GM18870 (cell line): ENCODE results near the gene NEU3.
"Not testable (repeated sequence)": the region's sequence is repeated elsewhere in the genome, so short reads cannot be mapped to it uniquely, and the experiment has no call there.

Source experiments
- ATAC-seq: cut with Tn5 transposase; IDR thresholded peaks from one replicate; pipeline ENCODE4 v1.9.1; 2021; ENCODE audit warnings: moderate library complexity; ENCODE audit not compliant: unreplicated experiment

The NEU3 gene

DNA sequence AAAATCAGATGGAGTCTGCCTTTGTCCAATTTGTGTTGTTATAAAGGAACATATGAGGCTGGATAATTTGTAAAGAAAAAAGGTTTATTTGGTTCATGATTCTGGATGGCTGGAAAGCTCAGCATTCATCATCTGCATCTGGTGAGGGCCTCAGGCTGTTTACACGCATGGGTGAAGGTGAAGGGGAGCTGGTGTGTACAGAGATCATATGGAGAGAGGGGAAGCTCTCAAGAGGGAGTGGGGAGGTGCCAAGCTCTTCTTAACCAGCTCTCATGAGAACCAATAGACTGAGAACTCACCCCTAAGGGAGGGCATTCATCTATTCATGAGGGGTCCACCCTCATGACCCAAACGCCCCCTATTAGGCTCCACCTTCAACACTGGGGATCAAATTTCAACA lies 40.0 kb downstream of the NEU3 start:
- ATAC-seq = no peak

GRCh38 chr11:75029836-75030631 lies 41.3 kb downstream of the NEU3 start:
- no peak for ATAC-seq

- ATAC-seq = no peak
These were observed 42.6 kb downstream of the NEU3 start for GRCh38 chr11:75031224-75031753.

DNA sequence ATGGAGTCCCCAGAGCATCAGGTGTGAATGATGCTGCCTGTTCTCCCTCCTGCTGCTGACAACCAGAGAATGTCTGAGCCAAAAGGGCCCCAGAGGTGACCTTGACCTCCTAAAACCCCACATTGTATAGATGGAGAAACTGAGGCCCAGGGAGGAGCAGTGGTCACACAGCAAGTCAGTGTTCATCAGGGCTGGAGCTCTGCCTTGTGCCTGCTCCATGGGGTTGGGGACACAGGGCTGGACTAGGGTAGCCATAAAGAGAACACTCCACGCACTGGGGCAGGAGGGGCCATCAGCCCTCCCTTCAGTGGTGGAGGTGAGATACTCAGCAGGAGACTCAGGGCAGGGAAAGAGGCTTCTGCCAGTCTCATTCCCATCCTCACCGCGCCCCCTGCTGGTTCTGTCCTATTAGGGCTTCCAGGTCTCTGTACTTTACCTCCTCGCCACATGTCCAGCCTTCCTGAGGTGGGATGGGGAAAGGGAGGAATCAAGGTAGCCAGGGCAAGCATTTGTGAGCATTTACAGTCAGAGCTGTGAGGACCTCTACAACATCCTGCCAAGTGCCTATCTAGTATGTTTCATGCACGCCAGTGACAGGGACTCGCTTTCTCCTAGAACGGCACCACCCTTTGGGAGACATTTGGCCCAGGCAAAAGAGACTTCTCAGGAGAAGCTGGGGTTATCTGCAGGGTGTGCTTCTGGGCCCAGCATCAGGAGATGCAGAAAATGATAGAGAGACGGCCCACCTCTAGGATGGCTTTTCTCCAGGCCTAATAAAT lies 43.2 kb downstream of the NEU3 start:
- no peak for ATAC-seq

- no peak for ATAC-seq
These were observed 43.8 kb downstream of the NEU3 start for GRCh38 chr11:75032550-75032935.

DNA sequence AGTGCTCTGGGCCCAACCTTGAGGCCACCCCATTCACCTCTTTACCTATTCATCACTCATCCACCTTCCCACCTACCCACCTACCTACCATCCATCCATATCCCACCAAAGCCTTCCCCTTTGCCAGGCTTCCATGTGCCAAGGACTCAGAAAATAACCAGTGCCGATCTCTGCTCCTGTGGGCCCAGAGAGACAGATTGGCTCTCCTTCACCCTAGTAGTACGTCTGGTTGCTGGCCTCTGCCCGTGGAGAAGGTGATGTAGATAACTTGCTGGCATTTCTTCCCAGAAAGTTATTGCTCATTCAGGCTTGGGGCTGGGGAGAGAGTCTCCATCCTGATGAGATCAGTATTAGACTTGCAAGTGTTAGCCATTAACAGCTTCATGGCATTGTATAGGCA lies 45.2 kb downstream of the NEU3 start:
- ATAC-seq = no peak

DNA sequence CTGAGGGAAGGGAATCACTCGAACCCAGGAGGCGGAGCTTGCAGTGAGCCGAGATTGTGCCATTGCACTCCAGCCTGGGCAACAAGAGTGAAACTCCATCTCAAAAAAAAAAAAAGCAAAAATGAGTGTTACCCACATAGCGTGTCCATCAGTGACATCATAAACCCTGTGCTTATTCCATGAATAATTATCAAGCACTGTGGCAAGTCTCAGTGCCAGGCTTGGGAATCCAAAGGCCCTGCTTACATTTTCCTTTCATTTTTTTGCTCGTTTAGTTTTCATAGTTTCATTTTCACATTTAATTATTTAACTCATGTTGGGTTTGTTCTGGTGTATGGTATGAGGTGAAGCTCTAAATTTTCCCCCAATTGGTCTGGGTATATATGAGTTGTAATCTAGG lies 46.5 kb downstream of the NEU3 start:
- ATAC-seq = no peak

- no peak for ATAC-seq
These were observed 47.3 kb downstream of the NEU3 start for GRCh38 chr11:75035911-75036565.

GRCh38 chr11:75040167-75040770 lies 51.5 kb downstream of the NEU3 start:
- ATAC-seq = no peak

- ATAC-seq = no peak
These were observed 52.5 kb downstream of the NEU3 start for GRCh38 chr11:75041263-75041662.

DNA sequence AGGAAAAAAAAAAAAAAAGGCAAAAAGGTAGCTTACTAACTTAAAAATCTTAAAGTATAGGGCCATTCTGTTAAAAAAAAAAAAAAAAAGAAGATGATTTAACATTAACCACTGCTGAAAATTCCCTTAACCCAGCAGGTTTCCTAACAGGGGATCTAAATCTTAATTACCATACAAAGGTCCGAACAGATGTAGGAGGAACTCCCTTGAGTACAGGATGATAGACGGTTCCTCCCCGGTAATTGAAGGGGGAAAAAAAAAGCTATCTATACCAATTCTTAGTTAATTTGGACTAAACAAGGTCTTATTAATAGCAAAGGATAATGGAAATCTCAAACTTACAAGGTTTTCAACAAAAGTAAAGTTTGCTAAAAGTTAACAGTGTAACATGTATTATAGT lies 53.1 kb downstream of the NEU3 start:
- not testable (repeated sequence) for ATAC-seq

- ATAC-seq = not testable (repeated sequence)
These were observed 55.8 kb downstream of the NEU3 start for GRCh38 chr11:75044381-75045170.

DNA sequence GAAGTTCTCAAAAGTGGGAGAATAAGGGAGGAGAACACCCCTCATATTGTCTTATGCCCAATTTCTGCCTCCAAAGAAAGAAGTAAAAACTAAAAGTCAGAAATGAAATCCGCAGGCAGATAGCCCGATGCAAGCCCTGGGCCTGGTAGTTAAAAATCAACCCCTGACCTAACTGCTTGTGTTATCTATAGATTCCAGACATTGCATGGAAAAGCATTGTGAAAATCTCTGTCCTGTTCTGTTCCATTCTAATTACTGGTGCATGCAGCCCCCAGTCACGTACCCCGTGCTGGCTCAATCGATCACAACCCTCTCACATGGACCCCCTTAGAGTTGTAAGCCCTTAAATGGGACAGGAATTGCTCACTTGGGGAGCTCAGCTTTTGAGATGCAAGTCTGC lies 57.9 kb downstream of the NEU3 start:
- not testable (repeated sequence) for ATAC-seq

DNA sequence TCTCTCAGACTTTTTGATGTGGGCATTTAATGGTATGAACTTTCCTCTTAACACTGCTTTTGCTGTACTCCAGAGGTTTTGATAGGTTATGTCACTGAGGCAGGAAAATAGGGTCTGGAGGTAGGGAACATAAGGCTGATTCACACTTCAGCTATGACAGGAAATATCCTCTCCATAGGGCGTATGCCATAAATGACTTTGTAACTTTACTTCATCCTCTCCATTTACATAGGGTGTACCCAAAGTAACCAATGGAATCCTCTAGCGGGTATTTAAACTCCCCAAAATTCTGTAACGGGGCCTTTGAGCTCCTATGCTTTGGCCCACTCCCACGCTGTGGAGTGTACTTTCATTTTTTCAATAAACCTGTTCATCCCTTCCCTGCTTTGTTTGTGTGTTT lies 58.5 kb downstream of the NEU3 start:
- no peak for ATAC-seq

GRCh38 chr11:75049501-75050266 lies 61.0 kb downstream of the NEU3 start:
- not testable (repeated sequence) for ATAC-seq

- ATAC-seq = no peak
These were observed 61.8 kb downstream of the NEU3 start for GRCh38 chr11:75050516-75050915.

DNA sequence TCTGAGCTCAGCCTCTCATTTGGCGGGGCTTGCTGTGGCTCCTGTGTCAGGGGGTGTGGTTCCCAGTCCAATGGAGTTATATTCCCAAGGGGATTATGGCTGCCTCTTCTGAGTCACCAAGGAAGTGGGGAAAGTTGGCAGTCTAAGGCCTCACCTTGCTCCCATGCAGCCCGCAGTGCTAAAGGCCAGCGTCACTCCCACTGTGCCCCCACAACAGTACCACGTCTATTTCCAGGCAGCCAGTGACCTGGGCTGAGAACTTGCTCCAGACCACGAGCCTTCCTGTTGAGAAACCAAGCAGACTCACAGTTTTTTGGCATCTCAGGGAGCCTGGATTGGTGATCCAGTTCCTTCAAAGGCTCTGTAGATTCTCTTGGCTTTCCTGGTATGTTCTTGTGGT lies 62.3 kb downstream of the NEU3 start:
- no peak for ATAC-seq

- ATAC-seq = no peak
These were observed 63.7 kb downstream of the NEU3 start for GRCh38 chr11:75052457-75052856.

DNA sequence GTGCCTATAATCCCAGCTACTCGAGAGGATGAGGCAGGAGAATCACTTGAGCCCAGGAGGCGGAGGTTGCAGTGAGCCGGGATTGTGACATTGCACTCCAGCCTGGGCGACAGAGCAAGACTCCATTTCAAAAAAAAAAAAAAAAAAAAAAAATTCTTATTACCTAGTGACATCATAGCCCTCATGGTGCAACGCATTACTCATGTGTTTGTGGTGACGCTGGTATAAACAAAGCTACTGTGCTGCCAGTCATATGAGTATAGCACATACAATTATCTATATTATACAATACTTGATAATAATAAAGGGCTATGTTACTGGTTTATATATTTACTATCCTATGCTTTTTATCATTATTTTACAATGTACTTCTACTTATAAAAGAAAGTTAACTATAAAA lies 66.8 kb downstream of the NEU3 start:
- no peak for ATAC-seq

DNA sequence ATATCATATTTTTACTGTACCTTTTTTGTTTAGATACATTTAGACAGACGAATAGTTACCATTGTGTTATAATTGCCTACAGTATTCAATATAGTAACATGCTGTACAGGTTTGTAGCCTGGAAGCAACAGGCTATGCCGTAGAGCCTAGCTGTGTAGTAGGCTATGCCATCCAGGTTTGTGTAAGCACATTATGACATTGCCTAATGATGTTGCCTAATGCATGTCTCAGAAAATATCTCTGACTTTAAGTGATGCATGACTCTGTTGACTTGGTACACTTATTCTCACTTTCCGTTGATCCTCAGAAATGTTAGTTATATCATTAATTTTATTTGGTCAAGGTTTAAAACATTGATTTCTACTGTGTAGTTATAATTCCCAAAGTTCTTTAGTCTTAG lies 68.1 kb downstream of the NEU3 start:
- ATAC-seq = no peak
